Measurements from ENCODE around the gene AHDC1. TPM values are rescaled to one million over a fixed set of nuclear protein-coding genes. Genes with fewer than 3 reads are reported as not detected.

The AHDC1 gene
- total and polyA plus RNA-seq, 7 donors = 1.8 to 34.1 (median 12.1) TPM

Small RNA genes lying within 50 kb of the gene (small RNA-seq; reads per million reads assigned to genes)
- 0 reads per million in 3 donors for gene AL031729.1

Other genes with a start within 250 kb of the AHDC1 start
- 10 to 100 TPM; 18.2 to 50.4 (median 26.8) TPM for gene MAP3K6, start 237.2 kb downstream of the AHDC1 start, total RNA-seq
- gene MAP3K6, start 237.2 kb downstream of the AHDC1 start, polyA plus RNA-seq = 10 to 100 TPM in 1 of 3 donors, 1 to 10 TPM in 2; 3.7 to 23.9 (median 9.0) TPM
- 1 to 10 TPM in 3 of 4 donors, under 1 TPM in 1; 0.49 to 4.5 (median 1.8) TPM for gene FCN3, start 229.3 kb downstream of the AHDC1 start, total RNA-seq
- gene FCN3, start 229.3 kb downstream of the AHDC1 start, polyA plus RNA-seq = 1 to 10 TPM; 1.2 to 4.6 (median 4.1) TPM
- gene CD164L2, start 220.8 kb downstream of the AHDC1 start, total RNA-seq = not detected
- 1 to 10 TPM in 2 of 3 donors, not detected in 1; 1.2 to 1.9 TPM for gene CD164L2, start 220.8 kb downstream of the AHDC1 start, polyA plus RNA-seq
- 1 to 10 TPM in 1 of 4 donors, under 1 TPM in 1, not detected in 2; 0.36 to 2.0 TPM for gene GPR3, start 211.5 kb downstream of the AHDC1 start, total RNA-seq
- gene GPR3, start 211.5 kb downstream of the AHDC1 start, polyA plus RNA-seq = under 1 TPM in 1 of 3 donors, not detected in 2; 0.54 TPM
- 10 to 100 TPM; 43.9 to 63.2 (median 59.9) TPM for gene WASF2, start 114.0 kb downstream of the AHDC1 start, total RNA-seq
- 10 to 100 TPM; 30.0 to 69.6 (median 30.5) TPM for gene WASF2, start 114.0 kb downstream of the AHDC1 start, polyA plus RNA-seq
- 10 to 100 TPM in 1 of 4 donors, 1 to 10 TPM in 3; 6.6 to 11.4 (median 8.0) TPM for gene FGR, start 31.0 kb upstream of the AHDC1 start, total RNA-seq
- gene FGR, start 31.0 kb upstream of the AHDC1 start, polyA plus RNA-seq = 10 to 100 TPM in 1 of 3 donors, 1 to 10 TPM in 2; 3.0 to 14.4 (median 5.1) TPM
- gene IFI6, start 68.0 kb upstream of the AHDC1 start, total RNA-seq = 100 to 1,000 TPM in 2 of 4 donors, 10 to 100 TPM in 2; 33.6 to 118 (median 82.0) TPM
- gene IFI6, start 68.0 kb upstream of the AHDC1 start, polyA plus RNA-seq = 100 to 1,000 TPM in 1 of 3 donors, 10 to 100 TPM in 1, 1 to 10 TPM in 1; 9.0 to 245 (median 16.0) TPM
- 10 to 100 TPM; 11.9 to 24.3 (median 19.1) TPM for gene FAM76A, start 121.8 kb upstream of the AHDC1 start, total RNA-seq
- gene FAM76A, start 121.8 kb upstream of the AHDC1 start, polyA plus RNA-seq = 1 to 10 TPM; 3.6 to 5.3 (median 4.6) TPM
- 10 to 100 TPM; 54.0 to 63.8 (median 58.8) TPM for gene STX12, start 169.1 kb upstream of the AHDC1 start, total RNA-seq
- 10 to 100 TPM; 38.5 to 78.6 (median 46.8) TPM for gene STX12, start 169.1 kb upstream of the AHDC1 start, polyA plus RNA-seq
- 10 to 100 TPM; 25.8 to 37.5 (median 36.1) TPM for gene PPP1R8, start 226.6 kb upstream of the AHDC1 start, total RNA-seq
- 10 to 100 TPM; 31.2 to 31.8 (median 31.7) TPM for gene PPP1R8, start 226.6 kb upstream of the AHDC1 start, polyA plus RNA-seq

All from sigmoid colon (tissue), 7 donors.